T-helper 2 cell treated with Interferon-gamma antibody and Interleukin-4, amounts not matched to agents 5 μg/mL and 100 μg/mL, for 36 hours (primary cell): Measurements from ENCODE around the gene SLC25A43.
A peak's percentile ranks its signal among the peaks of the same experiment; 100 is the strongest.

Experiments
- DNase-seq: peaks from one replicate; pipeline ENCODE4 v3.0.0; 2021; ENCODE audit warnings: low spot score
- H3K27ac Mint-ChIP-seq: one replicate; pipeline ENCODE4 v1.8.0; 2021; ENCODE audit warnings: mild to moderate bottlenecking, mixed read lengths
- H3K27me3 Mint-ChIP-seq: one replicate; pipeline ENCODE4 v1.8.0; 2021; ENCODE audit warnings: low read depth, mixed read lengths
- H3K36me3 Mint-ChIP-seq: one replicate; pipeline ENCODE4 v1.8.0; 2021; ENCODE audit warnings: low read depth, mixed read lengths
- H3K4me1 Mint-ChIP-seq: one replicate; pipeline ENCODE4 v1.8.0; 2021; ENCODE audit warnings: low read depth, mixed read lengths
- H3K4me3 Mint-ChIP-seq: one replicate; pipeline ENCODE4 v1.8.0; 2022; ENCODE audit warnings: mild to moderate bottlenecking, moderate library complexity, mixed read lengths
- H3K9me3 Mint-ChIP-seq: one replicate; pipeline ENCODE4 v1.8.0; 2021; ENCODE audit warnings: mixed read lengths

Gene SLC25A43

DNA sequence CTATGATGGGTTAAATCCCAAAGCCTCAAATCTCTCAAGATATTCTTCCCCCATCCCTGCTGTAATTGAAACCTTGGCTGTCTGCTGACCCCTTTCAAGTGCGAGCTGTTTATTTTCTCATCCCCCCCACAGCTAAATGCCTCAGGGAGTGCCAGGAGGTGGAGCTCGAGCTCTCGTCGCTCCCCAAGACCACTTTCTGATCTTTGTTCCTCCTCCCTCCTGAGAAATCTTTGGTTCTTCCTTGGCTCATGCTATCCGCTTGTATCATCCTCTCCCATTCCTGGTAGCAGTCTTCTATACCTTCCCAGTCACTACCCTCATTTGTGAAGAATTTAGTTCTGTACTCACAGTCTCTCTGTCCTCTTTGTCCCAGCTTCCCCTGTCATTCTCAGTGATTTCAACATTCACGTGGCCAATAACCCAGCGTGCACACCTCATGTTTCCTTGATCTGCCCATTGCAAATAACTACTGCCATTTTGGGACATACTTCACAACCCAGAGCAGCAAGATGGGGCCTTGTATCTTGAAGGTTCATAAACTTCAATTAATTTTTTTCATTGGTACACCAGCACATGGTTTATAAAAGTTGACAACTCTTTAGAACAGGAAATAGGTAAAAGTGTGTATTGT is 9.2 kb upstream of the SLC25A43 start:
- H3K27ac Mint-ChIP-seq = no peak overlapping the region
- no peaks in the 10 kb centered on the region for H3K36me3 Mint-ChIP-seq
- DNase-seq = no peak
- peaks cover 2% of the 10 kb centered on the region for H3K4me1 Mint-ChIP-seq
- no peaks in the 10 kb centered on the region for H3K9me3 Mint-ChIP-seq
- H3K27me3 Mint-ChIP-seq = peaks cover 5% of the 10 kb centered on the region
- no peak overlapping the region for H3K4me3 Mint-ChIP-seq

DNA sequence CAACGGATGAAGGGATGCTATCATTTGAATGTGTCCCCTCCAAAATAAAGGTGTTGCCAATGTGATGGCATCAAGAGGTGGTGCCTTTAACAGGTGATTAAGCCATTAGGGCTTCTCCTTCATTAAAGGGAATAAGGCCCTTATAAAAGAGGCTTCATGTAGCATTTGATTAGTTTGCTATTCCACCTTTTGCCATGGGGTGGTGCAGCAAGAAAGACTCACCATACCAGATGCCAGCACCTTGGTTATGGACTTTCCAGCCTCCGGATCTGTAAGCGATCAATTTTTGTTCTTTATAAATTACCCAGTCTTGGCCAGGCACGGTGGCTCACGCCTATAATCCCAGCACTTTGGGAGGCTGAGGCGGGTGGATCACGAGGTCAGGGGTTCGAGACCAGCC is 7.9 kb upstream of the SLC25A43 start:
- Mint-ChIP-seq H3K9me3 (no peaks in the 10 kb centered on the region), H3K4me1 (peaks cover 2% of the 10 kb centered on the region), H3K27me3 (peaks cover 5% of the 10 kb centered on the region), H3K27ac (no peak overlapping the region), H3K4me3 (no peak overlapping the region), H3K36me3 (no peaks in the 10 kb centered on the region)
- no peak for DNase-seq

DNA sequence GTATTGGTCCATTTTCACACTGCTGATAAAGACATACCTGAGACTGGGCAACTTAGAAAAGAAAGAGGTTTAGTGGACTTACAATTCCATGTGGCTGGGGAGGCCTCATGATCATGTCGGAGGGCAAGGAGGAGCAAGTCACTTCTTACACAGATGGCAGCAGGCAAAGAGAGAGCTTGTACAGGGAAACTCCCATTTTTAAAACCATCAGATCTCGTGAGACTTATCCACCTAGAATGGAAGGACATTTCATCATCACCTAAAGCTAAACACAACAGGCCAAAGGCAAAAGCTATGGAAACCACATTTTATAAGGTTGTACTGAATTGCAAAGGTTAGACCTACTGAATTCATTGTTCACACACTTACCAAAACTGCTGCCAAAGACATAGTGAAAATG is 6.0 kb upstream of the SLC25A43 start:
- H3K36me3 Mint-ChIP-seq = no peaks in the 10 kb centered on the region
- H3K9me3 Mint-ChIP-seq = no peaks in the 10 kb centered on the region
- H3K27me3 Mint-ChIP-seq = peaks cover 5% of the 10 kb centered on the region
- H3K27ac Mint-ChIP-seq = no peak overlapping the region
- H3K4me1 Mint-ChIP-seq = peaks cover 2% of the 10 kb centered on the region
- H3K4me3 Mint-ChIP-seq = no peak overlapping the region
- DNase-seq = no peak

DNA sequence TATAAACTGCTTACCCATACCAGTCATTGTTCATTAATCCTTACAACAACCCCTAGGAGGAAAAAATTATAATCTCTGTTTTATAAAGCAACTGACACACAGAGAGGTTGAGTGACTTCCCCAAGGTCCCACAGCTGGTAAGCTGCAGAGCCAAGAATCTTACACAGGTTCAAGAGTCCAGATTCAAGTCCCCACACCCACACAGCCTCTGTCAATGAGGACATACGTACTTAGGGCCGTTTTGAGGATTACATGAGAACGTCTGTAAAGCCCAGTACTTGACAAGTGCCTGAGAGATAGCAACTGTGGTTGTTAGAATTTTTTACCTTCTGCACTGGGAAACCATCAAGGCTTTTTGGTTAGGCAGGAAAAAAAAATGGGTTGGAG is 556 bp upstream of the SLC25A43 start:
- DNase-seq = no peak
- peaks cover 22% of the 10 kb centered on the region for H3K4me1 Mint-ChIP-seq
- peak overlapping the region; percentile 90 for H3K27ac Mint-ChIP-seq
- H3K4me3 Mint-ChIP-seq = peak overlapping the region; percentile 87
- no peaks in the 10 kb centered on the region for H3K36me3 Mint-ChIP-seq
- H3K27me3 Mint-ChIP-seq = peaks cover 2% of the 10 kb centered on the region
- no peaks in the 10 kb centered on the region for H3K9me3 Mint-ChIP-seq

DNA sequence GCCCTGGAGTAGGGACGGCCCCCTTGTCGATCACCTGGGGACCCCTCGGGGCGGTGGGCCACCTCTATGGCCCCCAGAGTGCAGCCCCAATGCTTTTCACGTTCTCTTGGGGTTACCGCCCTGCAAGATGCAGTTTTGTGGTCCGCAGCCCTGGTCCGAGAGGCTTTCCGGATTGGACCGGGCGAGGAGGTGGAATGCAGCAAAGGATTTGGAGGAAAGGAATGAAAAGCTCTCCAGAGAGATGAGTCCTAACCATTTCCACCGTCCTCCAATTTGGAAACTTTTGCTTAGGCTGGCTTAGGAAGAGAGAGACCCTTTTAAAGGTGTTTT is 601 bp downstream of the SLC25A43 start:
- peak overlapping the region; percentile 77 for H3K4me3 Mint-ChIP-seq
- DNase-seq = no peak
- no peak overlapping the region for H3K27ac Mint-ChIP-seq
- H3K27me3 Mint-ChIP-seq = no peaks in the 10 kb centered on the region
- no peaks in the 10 kb centered on the region for H3K36me3 Mint-ChIP-seq
- no peaks in the 10 kb centered on the region for H3K9me3 Mint-ChIP-seq
- peaks cover 22% of the 10 kb centered on the region for H3K4me1 Mint-ChIP-seq

DNA sequence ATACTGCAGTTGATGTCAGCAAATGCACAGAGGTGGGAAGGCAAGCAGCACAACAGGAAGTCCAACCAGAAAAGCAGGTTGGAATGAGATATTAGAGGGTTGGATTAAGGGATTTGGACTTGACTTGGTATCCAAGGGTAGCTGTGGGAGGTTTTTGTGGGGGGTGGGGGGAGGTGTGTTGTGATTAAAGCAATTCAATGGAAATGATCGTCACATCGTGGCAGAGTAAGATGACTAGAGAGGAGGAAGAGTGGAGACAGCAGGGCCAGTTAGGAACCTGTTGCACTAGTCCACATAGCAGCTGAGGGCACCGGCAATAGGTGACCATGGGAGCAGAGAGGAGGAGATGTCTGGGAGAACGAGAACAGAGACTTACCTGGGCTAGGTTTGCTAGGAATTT is 2.4 kb downstream of the SLC25A43 start:
- peaks cover 22% of the 10 kb centered on the region for H3K4me1 Mint-ChIP-seq
- no peak for DNase-seq
- H3K36me3 Mint-ChIP-seq = no peaks in the 10 kb centered on the region
- H3K27me3 Mint-ChIP-seq = no peaks in the 10 kb centered on the region
- peak overlapping the region; percentile 26 for H3K27ac Mint-ChIP-seq
- H3K9me3 Mint-ChIP-seq = no peaks in the 10 kb centered on the region
- peak overlapping the region; percentile 46 for H3K4me3 Mint-ChIP-seq

DNA sequence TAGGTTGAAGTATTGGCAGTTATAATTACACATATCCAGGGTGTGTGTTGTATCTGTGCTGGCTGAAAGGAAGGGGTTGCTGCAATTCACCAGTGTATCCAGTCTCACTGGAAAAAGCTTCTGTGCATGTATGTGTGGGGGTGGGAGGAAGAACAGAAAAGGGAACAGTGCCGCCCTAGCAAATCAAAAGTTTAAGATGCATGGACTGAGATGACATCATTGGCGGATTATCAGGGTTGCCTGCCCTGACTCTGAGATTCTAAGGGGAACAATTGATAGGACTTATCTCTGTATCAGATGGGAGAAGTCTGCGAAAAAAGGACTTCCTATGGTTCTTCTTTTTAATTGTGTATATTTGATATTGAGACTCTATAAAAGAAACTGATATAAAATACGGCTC is 3.5 kb downstream of the SLC25A43 start:
- H3K36me3 Mint-ChIP-seq = peaks cover under 1% of the 10 kb centered on the region
- H3K27ac Mint-ChIP-seq = no peak overlapping the region
- H3K4me1 Mint-ChIP-seq = peaks cover 22% of the 10 kb centered on the region
- DNase-seq = no peak
- H3K4me3 Mint-ChIP-seq = no peak overlapping the region
- no peaks in the 10 kb centered on the region for H3K9me3 Mint-ChIP-seq
- H3K27me3 Mint-ChIP-seq = no peaks in the 10 kb centered on the region

DNA sequence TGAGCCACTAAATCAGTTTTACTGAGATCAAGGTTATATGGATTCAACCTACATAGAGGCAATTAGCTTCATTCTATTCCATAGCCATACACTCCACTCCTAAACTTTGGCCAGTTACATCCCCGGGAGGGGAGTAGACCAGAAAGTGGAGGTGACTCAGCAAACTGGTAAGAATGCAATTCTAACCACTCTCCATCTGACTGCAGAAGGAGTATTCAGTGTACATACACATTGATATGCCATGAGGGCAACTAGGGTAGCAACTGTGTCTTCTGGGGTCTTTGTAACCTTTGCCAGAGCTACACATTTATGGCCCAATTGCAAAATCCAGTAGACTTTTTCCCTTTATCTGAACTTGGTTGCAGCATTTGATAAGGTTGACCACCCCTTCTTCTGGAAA is 7.6 kb downstream of the SLC25A43 start:
- DNase-seq = no peak
- Mint-ChIP-seq H3K36me3 (peaks cover 4% of the 10 kb centered on the region), H3K4me1 (no peaks in the 10 kb centered on the region), H3K27me3 (no peaks in the 10 kb centered on the region), H3K27ac (no peak overlapping the region), H3K9me3 (no peaks in the 10 kb centered on the region), H3K4me3 (no peak overlapping the region)

DNA sequence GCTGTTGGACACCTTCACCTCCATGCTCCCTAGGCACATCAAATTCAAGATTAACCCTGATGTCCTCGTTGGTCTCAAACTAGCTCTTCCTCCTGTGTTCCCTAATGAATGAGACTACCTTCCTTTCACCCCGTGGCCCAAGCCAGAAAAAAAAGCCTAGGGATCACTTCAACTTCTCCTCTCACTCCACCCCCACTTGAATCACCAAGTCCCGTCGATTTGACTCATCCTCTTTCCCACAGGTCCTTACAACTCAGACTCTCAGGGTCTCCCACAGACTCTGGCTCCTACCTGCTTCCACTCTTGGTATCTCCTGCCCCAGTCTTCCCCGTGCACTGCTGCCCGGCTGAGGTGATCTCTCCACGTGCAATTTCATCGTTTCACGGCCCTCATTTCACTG is 8.5 kb downstream of the SLC25A43 start:
- Mint-ChIP-seq H3K27ac (no peak overlapping the region), H3K4me1 (no peaks in the 10 kb centered on the region)
- DNase-seq = no peak

DNA sequence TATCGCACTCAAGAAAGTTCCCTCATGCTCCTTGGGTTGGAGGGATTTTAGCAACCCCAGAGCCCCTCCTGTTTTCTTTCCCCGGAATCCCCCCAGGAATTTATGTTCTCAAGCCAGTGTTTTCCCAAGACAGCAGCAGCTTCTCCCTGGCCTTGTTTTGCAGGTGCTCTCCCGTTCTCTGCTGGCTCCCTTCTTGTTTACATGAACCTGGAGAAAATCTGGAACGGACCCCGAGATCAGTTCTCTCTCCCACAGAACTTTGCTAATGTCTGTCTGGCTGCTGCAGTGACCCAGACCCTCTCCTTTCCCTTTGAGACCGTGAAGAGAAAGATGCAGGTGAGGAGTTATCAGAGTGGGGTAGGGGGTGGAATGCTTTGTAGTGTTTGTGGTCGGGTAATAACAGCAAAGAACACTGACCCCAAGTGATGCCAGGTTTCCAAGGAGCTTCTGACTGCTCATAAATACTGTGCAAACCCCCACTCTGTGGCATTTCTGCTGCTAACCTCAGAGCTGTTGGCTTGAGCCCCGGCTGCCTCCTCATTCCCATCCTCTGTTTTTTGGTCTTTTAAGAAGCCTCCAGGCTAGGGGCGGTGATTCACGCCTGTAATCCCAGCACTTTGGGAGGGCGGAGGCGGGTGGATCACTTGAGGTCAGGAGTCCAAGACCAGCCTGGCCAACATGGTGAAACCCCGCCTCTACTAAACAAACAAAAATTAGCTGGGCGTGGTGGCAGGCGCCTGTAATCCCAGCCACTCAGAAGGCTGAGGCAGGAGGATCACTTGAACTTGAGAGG is 11.1 kb downstream of the SLC25A43 start:
- H3K27me3 Mint-ChIP-seq = no peaks in the 10 kb centered on the region
- peaks cover 4% of the 10 kb centered on the region for H3K36me3 Mint-ChIP-seq
- no peak for DNase-seq
- H3K4me3 Mint-ChIP-seq = no peak overlapping the region
- no peaks in the 10 kb centered on the region for H3K9me3 Mint-ChIP-seq
- H3K27ac Mint-ChIP-seq = no peak overlapping the region
- no peaks in the 10 kb centered on the region for H3K4me1 Mint-ChIP-seq

More for the DNA sequence above, 8.5 kb downstream of the SLC25A43 start:
- Mint-ChIP-seq H3K9me3 (no peaks in the 10 kb centered on the region), H3K4me3 (no peak overlapping the region), H3K27me3 (no peaks in the 10 kb centered on the region), H3K36me3 (peaks cover 4% of the 10 kb centered on the region)

DNA sequence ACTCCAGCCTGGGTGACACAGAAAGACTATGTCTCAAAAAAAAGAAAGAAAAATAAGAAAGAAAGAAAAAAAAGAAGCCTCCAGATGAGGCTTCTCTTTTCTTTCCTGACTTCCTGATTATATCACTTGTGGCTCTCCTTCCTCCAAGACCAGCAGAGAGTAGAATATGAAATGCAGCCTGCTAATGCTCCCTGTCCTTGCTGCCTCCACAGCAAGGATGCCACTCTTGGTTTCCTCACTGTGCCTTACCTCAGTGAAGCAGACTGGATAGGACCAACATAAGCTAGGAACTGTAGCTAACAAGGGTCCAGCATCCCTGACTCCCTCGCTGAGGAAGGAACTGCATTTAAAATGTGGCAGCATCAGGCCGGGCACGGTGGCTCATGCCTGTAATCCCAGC is 11.7 kb downstream of the SLC25A43 start:
- DNase-seq = no peak
- Mint-ChIP-seq H3K9me3 (no peaks in the 10 kb centered on the region), H3K27ac (no peak overlapping the region), H3K36me3 (peaks cover 4% of the 10 kb centered on the region), H3K4me3 (no peak overlapping the region), H3K4me1 (no peaks in the 10 kb centered on the region), H3K27me3 (no peaks in the 10 kb centered on the region)

DNA sequence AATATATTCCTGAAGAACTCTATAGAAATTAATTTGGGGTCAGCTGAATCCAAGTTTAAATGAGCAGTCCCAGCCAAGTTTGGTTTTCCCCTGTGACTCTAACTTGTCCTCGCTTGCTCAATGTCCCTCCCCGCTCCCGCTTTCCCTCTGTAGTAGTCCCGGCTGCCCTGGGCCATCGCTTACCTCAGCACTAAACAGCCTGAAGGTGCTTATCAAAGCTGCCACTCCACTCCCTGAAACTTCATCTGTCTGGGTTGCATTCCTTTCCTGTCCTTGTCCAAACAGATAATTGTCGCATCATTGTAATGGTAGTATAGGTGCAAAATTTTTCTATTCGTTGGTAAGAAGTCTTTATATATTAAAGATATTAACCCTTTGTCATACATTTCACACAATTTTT is 12.8 kb downstream of the SLC25A43 start:
- Mint-ChIP-seq H3K9me3 (no peaks in the 10 kb centered on the region), H3K4me1 (no peaks in the 10 kb centered on the region), H3K4me3 (no peak overlapping the region), H3K36me3 (peaks cover 4% of the 10 kb centered on the region), H3K27me3 (no peaks in the 10 kb centered on the region), H3K27ac (no peak overlapping the region)
- no peak for DNase-seq

DNA sequence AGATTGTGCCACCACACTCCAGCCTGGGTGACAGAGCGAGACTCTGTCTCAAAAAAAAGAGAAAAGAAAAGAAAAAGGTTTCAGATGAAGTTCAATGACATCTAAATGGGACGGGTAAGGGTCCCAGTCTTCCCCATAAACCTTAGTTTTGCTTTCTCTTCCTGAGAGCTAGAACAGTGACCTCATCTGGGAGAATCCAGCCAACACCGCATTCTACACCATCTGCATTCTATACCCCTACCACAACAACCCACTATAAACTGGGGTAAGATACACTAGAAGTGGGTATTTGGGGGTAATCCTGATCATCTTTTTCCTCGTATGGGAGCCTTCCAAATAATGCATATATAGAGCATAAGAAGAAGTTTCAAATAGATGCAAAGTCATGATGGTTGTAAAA is 18.2 kb downstream of the SLC25A43 start:
- no peak overlapping the region for H3K27ac Mint-ChIP-seq
- H3K36me3 Mint-ChIP-seq = peaks cover 3% of the 10 kb centered on the region
- H3K4me1 Mint-ChIP-seq = no peaks in the 10 kb centered on the region
- no peak overlapping the region for H3K4me3 Mint-ChIP-seq
- no peak for DNase-seq
- no peaks in the 10 kb centered on the region for H3K27me3 Mint-ChIP-seq
- H3K9me3 Mint-ChIP-seq = no peaks in the 10 kb centered on the region

DNA sequence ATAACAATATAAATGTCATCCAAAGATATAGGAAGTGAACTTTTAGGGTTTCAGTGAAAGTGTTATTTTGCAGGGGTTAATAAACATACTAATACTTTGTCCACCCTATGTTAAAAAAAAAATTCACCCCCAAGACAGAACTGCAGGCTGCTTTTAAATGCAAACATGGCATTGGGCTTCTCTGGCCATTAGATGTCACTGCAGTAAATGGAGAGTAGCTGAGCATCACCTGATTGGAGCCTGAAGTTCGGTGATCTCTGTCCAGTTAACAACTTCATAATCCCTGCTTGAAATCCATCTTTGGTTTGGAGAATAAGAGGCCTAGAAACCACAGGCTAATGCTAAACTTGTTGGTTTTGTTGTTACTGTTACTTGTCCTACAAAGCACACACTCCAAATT is 18.7 kb downstream of the SLC25A43 start:
- no peak overlapping the region for H3K4me3 Mint-ChIP-seq
- no peaks in the 10 kb centered on the region for H3K4me1 Mint-ChIP-seq
- no peak overlapping the region for H3K27ac Mint-ChIP-seq
- H3K27me3 Mint-ChIP-seq = no peaks in the 10 kb centered on the region
- H3K9me3 Mint-ChIP-seq = no peaks in the 10 kb centered on the region
- DNase-seq = no peak
- peaks cover 3% of the 10 kb centered on the region for H3K36me3 Mint-ChIP-seq

DNA sequence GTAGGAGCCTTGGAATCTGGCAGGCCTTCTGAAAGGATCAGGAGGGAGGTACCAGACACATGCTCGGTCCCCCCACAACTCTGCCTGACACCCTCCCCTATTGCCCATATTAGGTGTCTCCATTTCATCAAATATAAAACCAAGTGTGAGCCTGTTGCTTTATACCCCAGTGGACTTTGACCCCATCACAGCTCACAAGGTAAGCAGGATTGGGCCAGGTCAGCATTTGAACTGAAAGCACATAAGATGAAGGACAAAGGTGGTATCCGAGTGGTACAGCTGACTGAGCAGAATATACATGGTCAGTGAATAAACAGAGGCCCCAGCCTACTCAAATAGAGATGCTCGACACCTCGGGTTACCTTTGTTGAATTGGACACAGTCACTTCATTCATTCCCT is 20.0 kb downstream of the SLC25A43 start:
- Mint-ChIP-seq H3K27ac (no peak overlapping the region), H3K27me3 (no peaks in the 10 kb centered on the region), H3K4me3 (no peak overlapping the region), H3K4me1 (no peaks in the 10 kb centered on the region), H3K36me3 (peaks cover 3% of the 10 kb centered on the region), H3K9me3 (no peaks in the 10 kb centered on the region)
- no peak for DNase-seq
